ENCODE results near the gene ASTL.
A peak's percentile ranks its signal among the peaks of the same experiment; 100 is the strongest.

The ASTL gene

GRCh38 chr2:96138179-96139145 lies at the start of gene ASTL:
ASTL (minus strand) TSS chr2:96138502; CDS start chr2:96138436, 66 bp downstream.
- Mint-ChIP-seq H3K4me1 (peaks cover 37% of the 10 kb centered on the region), H3K36me3 (peaks cover 74% of the 10 kb centered on the region), H3K27ac (peak within 1 kb of the TSS; percentile 74), H3K9me3 (no peaks in the 10 kb centered on the region), H3K4me3 (no peak within 1 kb of the TSS)
- ATAC-seq (peak; percentile 50), DNase-seq (ENCODE audit: low spot score in 2 of 2) (peak in 1 of 2 donors; percentile 75)

- H3K36me3 Mint-ChIP-seq = peaks cover 91% of the 10 kb centered on the region
- peaks cover 7% of the 10 kb centered on the region for H3K4me1 Mint-ChIP-seq
- no peak overlapping the region for H3K27ac Mint-ChIP-seq
Observed at GRCh38 chr2:96186562-96186961, 48.3 kb upstream of the ASTL start.

GRCh38 chr2:96185516-96185915 lies 47.2 kb upstream of the ASTL start:
- ATAC-seq (no peak), DNase-seq (ENCODE audit: low spot score in 2 of 2) (no peak)
- H3K36me3 Mint-ChIP-seq = peaks cover 81% of the 10 kb centered on the region
- H3K4me3 Mint-ChIP-seq = no peak overlapping the region
- H3K27ac Mint-ChIP-seq = peak overlapping the region; percentile 58
- peaks cover 16% of the 10 kb centered on the region for H3K4me1 Mint-ChIP-seq
- H3K9me3 Mint-ChIP-seq = no peaks in the 10 kb centered on the region

More at GRCh38 chr2:96186562-96186961, 48.3 kb upstream of the ASTL start:
- no peaks in the 10 kb centered on the region for H3K9me3 Mint-ChIP-seq
- DNase-seq (ENCODE audit: low spot score in 2 of 2) (no peak), ATAC-seq (no peak)
- H3K4me3 Mint-ChIP-seq = no peak overlapping the region

- DNase-seq (ENCODE audit: low spot score in 2 of 2) = no peak
- H3K9me3 Mint-ChIP-seq = no peaks in the 10 kb centered on the region
- no peak for ATAC-seq
Observed at GRCh38 chr2:96184989-96185388, 46.7 kb upstream of the ASTL start.

GRCh38 chr2:96184188-96184587 lies 45.9 kb upstream of the ASTL start:
- Mint-ChIP-seq H3K4me3 (no peak overlapping the region), H3K9me3 (no peaks in the 10 kb centered on the region), H3K36me3 (peaks cover 72% of the 10 kb centered on the region), H3K27ac (peak overlapping the region; percentile 58), H3K4me1 (peaks cover 23% of the 10 kb centered on the region)
- ATAC-seq (no peak), DNase-seq (ENCODE audit: low spot score in 2 of 2) (no peak)

More at GRCh38 chr2:96184989-96185388, 46.7 kb upstream of the ASTL start:
- H3K36me3 Mint-ChIP-seq = peaks cover 76% of the 10 kb centered on the region
- H3K4me1 Mint-ChIP-seq = peaks cover 16% of the 10 kb centered on the region
- peak overlapping the region; percentile 58 for H3K27ac Mint-ChIP-seq
- H3K4me3 Mint-ChIP-seq = no peak overlapping the region

- peaks cover 46% of the 10 kb centered on the region for H3K36me3 Mint-ChIP-seq
Observed at GRCh38 chr2:96181529-96181928, 43.2 kb upstream of the ASTL start.

GRCh38 chr2:96180521-96180920 lies 42.2 kb upstream of the ASTL start:
- Mint-ChIP-seq H3K9me3 (no peaks in the 10 kb centered on the region), H3K27ac (no peak overlapping the region), H3K4me1 (peaks cover 23% of the 10 kb centered on the region), H3K4me3 (no peak overlapping the region), H3K36me3 (peaks cover 36% of the 10 kb centered on the region)
- DNase-seq (ENCODE audit: low spot score in 2 of 2) (no peak), ATAC-seq (peak; percentile 8)

More at GRCh38 chr2:96181529-96181928, 43.2 kb upstream of the ASTL start:
- Mint-ChIP-seq H3K9me3 (no peaks in the 10 kb centered on the region), H3K4me3 (no peak overlapping the region), H3K4me1 (peaks cover 23% of the 10 kb centered on the region), H3K27ac (peak overlapping the region; percentile 82)
- DNase-seq (ENCODE audit: low spot score in 2 of 2) = no peak
- no peak for ATAC-seq

GRCh38 chr2:96180002-96180401 lies 41.7 kb upstream of the ASTL start:
- no peak for DNase-seq (ENCODE audit: low spot score in 2 of 2)
- ATAC-seq = no peak
- no peak overlapping the region for H3K4me3 Mint-ChIP-seq
- peaks cover 31% of the 10 kb centered on the region for H3K36me3 Mint-ChIP-seq
- no peaks in the 10 kb centered on the region for H3K9me3 Mint-ChIP-seq
- no peak overlapping the region for H3K27ac Mint-ChIP-seq
- peaks cover 23% of the 10 kb centered on the region for H3K4me1 Mint-ChIP-seq

- H3K4me3 Mint-ChIP-seq = no peak overlapping the region
- peaks cover 37% of the 10 kb centered on the region for H3K4me1 Mint-ChIP-seq
- H3K9me3 Mint-ChIP-seq = no peaks in the 10 kb centered on the region
- DNase-seq (ENCODE audit: low spot score in 2 of 2) = no peak
- H3K36me3 Mint-ChIP-seq = peaks cover 5% of the 10 kb centered on the region
- peak overlapping the region; percentile 38 for H3K27ac Mint-ChIP-seq
- no peak for ATAC-seq
Observed at GRCh38 chr2:96176661-96177060, 38.4 kb upstream of the ASTL start.

- DNase-seq (ENCODE audit: low spot score in 2 of 2) = no peak
- peaks cover 30% of the 10 kb centered on the region for H3K4me1 Mint-ChIP-seq
- ATAC-seq = no peak
- H3K36me3 Mint-ChIP-seq = peaks cover 5% of the 10 kb centered on the region
- no peaks in the 10 kb centered on the region for H3K9me3 Mint-ChIP-seq
- no peak overlapping the region for H3K27ac Mint-ChIP-seq
- H3K4me3 Mint-ChIP-seq = no peak overlapping the region
Observed at GRCh38 chr2:96175951-96176350, 37.6 kb upstream of the ASTL start.

GRCh38 chr2:96174251-96175144 lies 36.2 kb upstream of the ASTL start:
- Mint-ChIP-seq H3K9me3 (no peaks in the 10 kb centered on the region), H3K4me1 (peaks cover 26% of the 10 kb centered on the region), H3K36me3 (peaks cover 3% of the 10 kb centered on the region), H3K27ac (peak overlapping the region; percentile 13), H3K4me3 (peak overlapping the region; percentile 18)
- DNase-seq (ENCODE audit: low spot score in 2 of 2) = peak; percentile 82 to 91
- ATAC-seq = peak; percentile 96

- ATAC-seq (no peak), DNase-seq (ENCODE audit: low spot score in 2 of 2) (no peak)
- H3K9me3 Mint-ChIP-seq = no peaks in the 10 kb centered on the region
- no peak overlapping the region for H3K4me3 Mint-ChIP-seq
- H3K27ac Mint-ChIP-seq = peak overlapping the region; percentile 84
- no peaks in the 10 kb centered on the region for H3K36me3 Mint-ChIP-seq
- peaks cover 39% of the 10 kb centered on the region for H3K4me1 Mint-ChIP-seq
Observed at GRCh38 chr2:96171831-96172230, 33.5 kb upstream of the ASTL start.

GRCh38 chr2:96170626-96171025 lies 32.3 kb upstream of the ASTL start:
- H3K9me3 Mint-ChIP-seq = no peaks in the 10 kb centered on the region
- peaks cover 39% of the 10 kb centered on the region for H3K4me1 Mint-ChIP-seq
- H3K27ac Mint-ChIP-seq = peak overlapping the region; percentile 29

GRCh38 chr2:96169868-96170507 lies 31.7 kb upstream of the ASTL start:
- DNase-seq (ENCODE audit: low spot score in 2 of 2) = no peak
- no peak overlapping the region for H3K27ac Mint-ChIP-seq
- ATAC-seq = no peak
- H3K4me1 Mint-ChIP-seq = peaks cover 42% of the 10 kb centered on the region
- H3K4me3 Mint-ChIP-seq = no peak overlapping the region
- peaks cover under 1% of the 10 kb centered on the region for H3K36me3 Mint-ChIP-seq
- H3K9me3 Mint-ChIP-seq = no peaks in the 10 kb centered on the region

More at GRCh38 chr2:96170626-96171025, 32.3 kb upstream of the ASTL start:
- H3K36me3 Mint-ChIP-seq = no peaks in the 10 kb centered on the region
- no peak overlapping the region for H3K4me3 Mint-ChIP-seq
- DNase-seq (ENCODE audit: low spot score in 2 of 2) (no peak), ATAC-seq (no peak)

Data from stimulated activated effector memory CD8-positive, alpha-beta T cell treated with anti-CD3 and anti-CD28 coated beads, Interleukin-12 subunit alpha, Interleukin-12 subunit beta, amount 100 ng/mL, for 72 hours (primary cell).